Raji (cell line): ENCODE data around the gene CSGALNACT2.

Source experiments
- POLR2A ChIP-seq: IDR thresholded peaks from 2 replicates; pipeline ENCODE4 v1.6.1; 2011; ENCODE audit warnings: low read depth, low read length, control low read depth; ENCODE audit not compliant: insufficient read depth

CSGALNACT2 gene

GRCh38 chr10:43126759-43127424, 11.4 kb upstream of the CSGALNACT2 start:
- no peak for TF ChIP-seq POLR2A

GRCh38 chr10:43127442-43127841, 10.8 kb upstream of the CSGALNACT2 start:
- TF ChIP-seq POLR2A: no peak

GRCh38 chr10:43128331-43128730, 9.9 kb upstream of the CSGALNACT2 start:
- TF ChIP-seq POLR2A: no peak

- TF ChIP-seq POLR2A: no peak
Measured at GRCh38 chr10:43128958-43129706, 9.1 kb upstream of the CSGALNACT2 start.

GRCh38 chr10:43130770-43131171, 7.5 kb upstream of the CSGALNACT2 start:
- TF ChIP-seq POLR2A: no peak

GRCh38 chr10:43131256-43131655, 7.0 kb upstream of the CSGALNACT2 start:
- TF ChIP-seq POLR2A: no peak

GRCh38 chr10:43131906-43132305, 6.3 kb upstream of the CSGALNACT2 start:
- TF ChIP-seq POLR2A: no peak

- no peak for TF ChIP-seq POLR2A
Measured at GRCh38 chr10:43132867-43133787, 5.1 kb upstream of the CSGALNACT2 start.

GRCh38 chr10:43134126-43134905, 3.9 kb upstream of the CSGALNACT2 start:
- no peak for TF ChIP-seq POLR2A

- no peak for TF ChIP-seq POLR2A
Measured at GRCh38 chr10:43135064-43135463, 3.2 kb upstream of the CSGALNACT2 start.

GRCh38 chr10:43135656-43136055, 2.6 kb upstream of the CSGALNACT2 start:
- no peak for TF ChIP-seq POLR2A

GRCh38 chr10:43136432-43136831, 1.8 kb upstream of the CSGALNACT2 start:
- no peak for TF ChIP-seq POLR2A

- no peak for TF ChIP-seq POLR2A
Measured at GRCh38 chr10:43136995-43137716, 1.1 kb upstream of the CSGALNACT2 start.

- TF ChIP-seq POLR2A: no peak
Measured at GRCh38 chr10:43137717-43138020, 576 bp upstream of the CSGALNACT2 start.

GRCh38 chr10:43138757-43139241, 554 bp downstream of the CSGALNACT2 start:
- TF ChIP-seq POLR2A: no peak

- no peak for TF ChIP-seq POLR2A
Measured at GRCh38 chr10:43141421-43141820, 3.2 kb downstream of the CSGALNACT2 start.
